Stimulated activated CD4-positive, alpha-beta T cell treated with anti-CD3 and anti-CD28 coated beads, Interleukin-12 subunit alpha, Interleukin-12 subunit beta, amount 100 ng/mL, for 48 hours (primary cell): ENCODE data around the gene TSPAN18.
A peak's percentile ranks its signal among the peaks of the same experiment; 100 is the strongest.

Experiments
- DNase-seq, 3 donors: peaks; one replicate each; pipeline ENCODE4 v3.0.0-alpha.2; 2020; ENCODE audit warnings: low read depth in 2 of 3, low spot score in 1 of 3

The TSPAN18 gene

GRCh38 chr11:44709966-44710365, 16.8 kb upstream of the TSPAN18 start:
- DNase-seq: no peak

GRCh38 chr11:44711113-44711786, 15.5 kb upstream of the TSPAN18 start:
- DNase-seq: no peak

GRCh38 chr11:44711787-44712608, 14.8 kb upstream of the TSPAN18 start:
- no peak for DNase-seq

- DNase-seq: no peak
Measured at GRCh38 chr11:44713022-44713421, 13.7 kb upstream of the TSPAN18 start.

- DNase-seq: no peak
Measured at GRCh38 chr11:44716256-44716655, 10.5 kb upstream of the TSPAN18 start.

GRCh38 chr11:44718057-44718456, 8.7 kb upstream of the TSPAN18 start:
- DNase-seq: no peak

GRCh38 chr11:44718612-44719390, 8.0 kb upstream of the TSPAN18 start:
- DNase-seq: no peak

- DNase-seq: no peak
Measured at GRCh38 chr11:44725016-44725685, 1.6 kb upstream of the TSPAN18 start.

GRCh38 chr11:44725757-44726282, 942 bp upstream of the TSPAN18 start:
- no peak for DNase-seq

GRCh38 chr11:44727114-44727372, 281 bp downstream of the TSPAN18 start:
- DNase-seq: no peak

GRCh38 chr11:44727373-44728287, 868 bp downstream of the TSPAN18 start:
- peak; percentile 70 to 76 (median 73) for DNase-seq

GRCh38 chr11:44728491-44728910, 1.7 kb downstream of the TSPAN18 start:
- no peak for DNase-seq

GRCh38 chr11:44729063-44729462, 2.3 kb downstream of the TSPAN18 start:
- no peak for DNase-seq

- no peak for DNase-seq
Measured at GRCh38 chr11:44729713-44730112, 3.0 kb downstream of the TSPAN18 start.

- DNase-seq: no peak
Measured at GRCh38 chr11:44730775-44731174, 4.0 kb downstream of the TSPAN18 start.

GRCh38 chr11:44731685-44732430, 5.1 kb downstream of the TSPAN18 start:
- DNase-seq: no peak

- DNase-seq: no peak
Measured at GRCh38 chr11:44732564-44732963, 5.8 kb downstream of the TSPAN18 start.

GRCh38 chr11:44733877-44734276, 7.1 kb downstream of the TSPAN18 start:
- no peak for DNase-seq

- DNase-seq: no peak
Measured at GRCh38 chr11:44734843-44735381, 8.2 kb downstream of the TSPAN18 start.
